HG02840 (cell line): ENCODE data around the gene PXMP2.

ENCODE experiments used
- ATAC-seq: cut with Tn5 transposase; IDR thresholded peaks from one replicate; pipeline ENCODE4 v1.9.1; 2021; ENCODE audit warnings: mild to moderate bottlenecking, moderate library complexity, moderate number of reproducible peaks; ENCODE audit not compliant: unreplicated experiment, low FRiP score

The PXMP2 gene

GRCh38 chr12:132687211-132688164, at the start of gene PXMP2, which contains the start of gene POLE:
TSS of gene PXMP2 (plus strand) at chr12:132687587. CDS start at chr12:132687671, 84 bp downstream.
TSS of gene POLE (minus strand) at chr12:132687342. CDS start at chr12:132687315, 27 bp downstream.
- ATAC-seq = peak; percentile 92

GRCh38 chr12:132637811-132638210, 49.6 kb upstream of the PXMP2 start:
- no peak for ATAC-seq

- ATAC-seq = no peak
Measured at GRCh38 chr12:132638541-132639408, 48.6 kb upstream of the PXMP2 start.

GRCh38 chr12:132639956-132640520, 47.3 kb upstream of the PXMP2 start:
- ATAC-seq = no peak

- ATAC-seq = no peak
Measured at GRCh38 chr12:132640936-132641335, 46.5 kb upstream of the PXMP2 start.

GRCh38 chr12:132641811-132642650, 45.4 kb upstream of the PXMP2 start:
- ATAC-seq = no peak

GRCh38 chr12:132642846-132643835, 44.2 kb upstream of the PXMP2 start:
- ATAC-seq = no peak

- ATAC-seq = no peak
Measured at GRCh38 chr12:132646850-132647249, 40.5 kb upstream of the PXMP2 start.

GRCh38 chr12:132647858-132648257, 39.5 kb upstream of the PXMP2 start:
- ATAC-seq = no peak

- ATAC-seq = no peak
Measured at GRCh38 chr12:132648616-132649225, 38.7 kb upstream of the PXMP2 start.

GRCh38 chr12:132649226-132649945, 38.0 kb upstream of the PXMP2 start:
- ATAC-seq = no peak

- ATAC-seq = no peak
Measured at GRCh38 chr12:132651444-132652100, 35.8 kb upstream of the PXMP2 start.

GRCh38 chr12:132653567-132654290, 33.7 kb upstream of the PXMP2 start:
- ATAC-seq = no peak

GRCh38 chr12:132657004-132657727, 30.2 kb upstream of the PXMP2 start:
- no peak for ATAC-seq

- no peak for ATAC-seq
Measured at GRCh38 chr12:132658149-132658894, 29.1 kb upstream of the PXMP2 start.
